ENCODE measurements around the gene ASPSCR1. TPM values are rescaled to one million over a fixed set of nuclear protein-coding genes. Genes with fewer than 3 reads are reported as not detected.

Gene ASPSCR1
- total and polyA plus RNA-seq, 2 of the 13 experiments (the other 11 are each of a cell fraction or from before 2014, with no cell fraction given), result 274 to 314 TPM

- TF ChIP-seq KIAA2018 (CRISPR knock-in tag; IDR thresholded peaks at IDR 0.05; ENCODE audit: borderline replicate concordance) (no peak), IRX3 (CRISPR knock-in tag; IDR thresholded peaks at IDR 0.05; ENCODE audit: borderline replicate concordance, low read depth) (no peak), ARNTL (CRISPR knock-in tag; IDR thresholded peaks at IDR 0.05) (peak; percentile 79; the same call in 1 of the 2 replicates), NFKBIZ (CRISPR knock-in tag; IDR thresholded peaks at IDR 0.05) (no peak), SMARCC2 (IDR thresholded peaks at IDR 0.05) (no peak), PHF21A (CRISPR knock-in tag; IDR thresholded peaks at IDR 0.05) (peak; percentile 63), NCOR1 (IDR thresholded peaks at IDR 0.05; ENCODE audit: borderline replicate concordance, low read length) (peak; percentile 31; the same call in 1 of the 2 replicates), TBX3 (IDR thresholded peaks at IDR 0.05; ENCODE audit: borderline replicate concordance) (no peak), MXD1 (CRISPR knock-in tag; IDR thresholded peaks at IDR 0.05) (peak; percentile 84), PRDM15 (CRISPR knock-in tag; IDR thresholded peaks at IDR 0.05) (peak; percentile 44), ZNF790 (CRISPR knock-in tag; IDR thresholded peaks at IDR 0.05; ENCODE audit: borderline replicate concordance) (no peak), ZSCAN9 (CRISPR knock-in tag; IDR thresholded peaks at IDR 0.05; ENCODE audit: borderline replicate concordance) (0 out of 2 replicates have a peak, but pooled peaks have one; percentile 17), MXI1 (IDR thresholded peaks at IDR 0.05; ENCODE audit: borderline replicate concordance, low read depth, low read length) (peak; percentile 94), RBAK (CRISPR knock-in tag; IDR thresholded peaks at IDR 0.05) (no peak)
Observed at GRCh38 chr17:81927653-81928543, 49.5 kb upstream of the ASPSCR1 start, which contains the start of gene MAFG (continued).
